ENCODE measurements around the gene TNC.

GRCh38 chr9:115103746-115104477 is 14.0 kb downstream of the TNC start:
- no peak for TF ChIP-seq EP300 (IDR thresholded peaks at IDR 0.05)
- no peak for TF ChIP-seq CTCF (IDR thresholded peaks at IDR 0.05)
